OCI-LY1 (cell line): ENCODE results near the gene FNBP1.
"Not testable (repeated sequence)": the region's sequence is repeated elsewhere in the genome, so short reads cannot be mapped to it uniquely, and the experiment has no call there.

Experiments
- H2AFZ ChIP-seq: fragments of 200-600 bp; sonication (generic), shearing (Covaris generic); 2 replicates; pipeline ENCODE4 v1.6.0; 2014; ENCODE audit warnings: antibody characterized with exemption, mild to moderate bottlenecking, low read length
- H3F3A ChIP-seq: fragments of 200-600 bp; sonication (generic), shearing (Covaris generic); 2 replicates; pipeline ENCODE4 v1.6.0; 2014; ENCODE audit warnings: mild to moderate bottlenecking, antibody characterized with exemption, low read length, moderate library complexity; ENCODE audit not compliant: insufficient read depth
- H3K27ac ChIP-seq: fragments of 200-600 bp; sonication (generic); 2 replicates; pipeline ENCODE4 v1.5.1; 2014; ENCODE audit warnings: low read length, mixed run types, mild to moderate bottlenecking, low read depth; ENCODE audit not compliant: poor library complexity, severe bottlenecking
- H3K27me3 ChIP-seq: fragments of 200-600 bp; sonication (generic); 2 replicates; pipeline ENCODE4 v1.6.0; 2014; ENCODE audit warnings: antibody characterized with exemption, mild to moderate bottlenecking, low read length, moderate library complexity; ENCODE audit not compliant: insufficient read depth
- H3K36me3 ChIP-seq: fragments of 200-600 bp; sonication (generic); 2 replicates; pipeline ENCODE4 v1.6.1; 2014; ENCODE audit warnings: mild to moderate bottlenecking, antibody characterized with exemption, low read length, moderate library complexity, mixed read lengths; ENCODE audit not compliant: insufficient read depth
- H3K4me1 ChIP-seq: fragments of 200-600 bp; sonication (generic); 2 replicates; pipeline ENCODE4 v1.5.1; 2014; ENCODE audit warnings: mild to moderate bottlenecking, low read length, moderate library complexity; ENCODE audit not compliant: insufficient read depth, severe bottlenecking
- H3K4me2 ChIP-seq: fragments of 200-600 bp; sonication (generic), shearing (Covaris generic); 2 replicates; pipeline ENCODE4 v1.6.1; 2014; ENCODE audit warnings: low read length
- H3K4me3 ChIP-seq: fragments of 200-600 bp; sonication (generic); 2 replicates; pipeline ENCODE4 v1.5.1; 2014; ENCODE audit warnings: low read length, low read depth, mild to moderate bottlenecking, mixed read lengths; ENCODE audit not compliant: poor library complexity, severe bottlenecking
- H3K79me2 ChIP-seq: fragments of 200-600 bp; shearing (Covaris generic); 2 replicates; pipeline ENCODE4 v1.6.1; 2016; ENCODE audit warnings: mixed run types, low read length, mixed read lengths; ENCODE audit not compliant: insufficient read depth
- H3K9ac ChIP-seq: fragments of 200-600 bp; sonication (generic), shearing (Covaris generic); 2 replicates; pipeline ENCODE4 v1.6.1; 2014; ENCODE audit warnings: mild to moderate bottlenecking, low read length, mixed read lengths
- H3K9me2 ChIP-seq: fragments of 200-600 bp; sonication (generic), shearing (Covaris generic); 2 replicates; pipeline ENCODE4 v1.6.1; 2014; ENCODE audit warnings: low read depth, mild to moderate bottlenecking, low read length, mixed read lengths
- H3K9me3 ChIP-seq: fragments of 200-600 bp; shearing (Covaris generic); 2 replicates; pipeline ENCODE4 v1.6.1; 2014; ENCODE audit warnings: low read length, mixed read lengths
- H4K20me1 ChIP-seq: fragments of 200-600 bp; sonication (generic), shearing (Covaris generic); 2 replicates; pipeline ENCODE4 v1.6.0; 2016; ENCODE audit warnings: mild to moderate bottlenecking, low read length; ENCODE audit not compliant: insufficient read depth
- EZH2 ChIP-seq: fragments of 200-600 bp; sonication (generic), shearing (Covaris generic); IDR thresholded peaks from 2 replicates; pipeline ENCODE4 v1.8.0; 2017; ENCODE audit warnings: borderline replicate concordance, mixed run types, mild to moderate bottlenecking, antibody characterized with exemption, low read length, moderate library complexity, mixed read lengths
- TF ChIP-seq, protein P1 (sequence below): fragments of 200-600 bp; sonication (generic), shearing (Covaris generic); IDR thresholded peaks from 2 replicates; pipeline ENCODE4 v1.5.1; 2017; ENCODE audit warnings: mild to moderate bottlenecking, antibody characterized with exemption, low read length, moderate library complexity, mixed read lengths

The FNBP1 gene

DNA sequence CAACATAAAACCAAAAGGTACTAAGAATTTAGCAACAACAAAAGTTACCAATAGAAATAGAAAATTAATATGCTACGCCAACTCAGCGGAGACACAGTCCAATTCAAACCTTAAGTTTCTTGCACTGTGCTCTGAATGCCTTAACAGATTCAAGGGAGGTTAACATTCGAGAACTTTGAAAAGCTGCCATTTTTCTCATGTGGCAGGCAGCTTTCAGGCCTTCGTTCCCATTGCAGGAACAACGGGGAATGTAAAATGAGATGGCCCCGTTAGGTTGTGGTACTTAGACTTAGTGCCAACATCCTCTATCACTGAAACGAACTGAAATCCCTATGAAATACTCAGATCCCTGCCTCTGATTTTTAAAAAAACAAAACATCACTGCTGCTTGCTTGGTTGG, 22.4 kb downstream of the FNBP1 start:
- H4K20me1 ChIP-seq: no peaks in the 10 kb centered on the region

DNA sequence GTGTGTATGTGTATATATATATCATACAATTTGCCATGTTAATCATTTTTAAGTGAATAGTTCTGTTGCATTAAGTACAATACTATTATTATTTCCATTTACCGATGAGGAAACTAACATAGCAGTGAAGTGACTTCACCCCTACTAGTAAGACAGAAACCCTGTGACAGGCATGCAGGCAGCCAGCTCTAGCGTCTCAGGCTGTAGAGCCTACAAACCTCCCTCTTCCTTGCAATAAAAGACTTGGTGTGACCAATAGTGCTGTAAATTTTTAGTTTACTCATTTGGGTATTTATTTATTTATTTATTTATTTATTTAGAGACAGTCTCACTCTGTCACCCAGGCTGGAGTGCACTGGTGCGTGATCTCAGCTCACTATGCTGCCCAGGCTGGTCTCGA, 24.7 kb downstream of the FNBP1 start:
- H4K20me1 ChIP-seq: no peaks in the 10 kb centered on the region
- no peak overlapping the region for H2AFZ ChIP-seq
- no peaks in the 10 kb centered on the region for H3K9me2 ChIP-seq
- H3K4me3 ChIP-seq: no peak overlapping the region
- H3K27ac ChIP-seq: no peak overlapping the region
- H3K9me3 ChIP-seq: no peaks in the 10 kb centered on the region
- no peaks in the 10 kb centered on the region; the same call in 1 of the 2 replicates for H3K36me3 ChIP-seq
- no peaks in the 10 kb centered on the region; the same call in 1 of the 2 replicates for H3K27me3 ChIP-seq
- no peak overlapping the region for H3K9ac ChIP-seq
- H3K79me2 ChIP-seq: no peaks in the 10 kb centered on the region
- H3K4me2 ChIP-seq: no peak overlapping the region
- no peaks in the 10 kb centered on the region for H3F3A ChIP-seq
- TF ChIP-seq, protein P1, sequence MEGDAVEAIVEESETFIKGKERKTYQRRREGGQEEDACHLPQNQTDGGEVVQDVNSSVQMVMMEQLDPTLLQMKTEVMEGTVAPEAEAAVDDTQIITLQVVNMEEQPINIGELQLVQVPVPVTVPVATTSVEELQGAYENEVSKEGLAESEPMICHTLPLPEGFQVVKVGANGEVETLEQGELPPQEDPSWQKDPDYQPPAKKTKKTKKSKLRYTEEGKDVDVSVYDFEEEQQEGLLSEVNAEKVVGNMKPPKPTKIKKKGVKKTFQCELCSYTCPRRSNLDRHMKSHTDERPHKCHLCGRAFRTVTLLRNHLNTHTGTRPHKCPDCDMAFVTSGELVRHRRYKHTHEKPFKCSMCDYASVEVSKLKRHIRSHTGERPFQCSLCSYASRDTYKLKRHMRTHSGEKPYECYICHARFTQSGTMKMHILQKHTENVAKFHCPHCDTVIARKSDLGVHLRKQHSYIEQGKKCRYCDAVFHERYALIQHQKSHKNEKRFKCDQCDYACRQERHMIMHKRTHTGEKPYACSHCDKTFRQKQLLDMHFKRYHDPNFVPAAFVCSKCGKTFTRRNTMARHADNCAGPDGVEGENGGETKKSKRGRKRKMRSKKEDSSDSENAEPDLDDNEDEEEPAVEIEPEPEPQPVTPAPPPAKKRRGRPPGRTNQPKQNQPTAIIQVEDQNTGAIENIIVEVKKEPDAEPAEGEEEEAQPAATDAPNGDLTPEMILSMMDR: no peak
- no peak for TF ChIP-seq EZH2
- H3K4me1 ChIP-seq: no peaks in the 10 kb centered on the region

More for the DNA sequence above, 22.4 kb downstream of the FNBP1 start:
- Histone ChIP-seq H2AFZ (no peak overlapping the region), H3K79me2 (no peaks in the 10 kb centered on the region), H3K27me3 (no peaks in the 10 kb centered on the region; the same call in 1 of the 2 replicates), H3K9ac (no peak overlapping the region), H3K9me2 (no peaks in the 10 kb centered on the region), H3K4me1 (no peaks in the 10 kb centered on the region), H3K27ac (no peak overlapping the region), H3K36me3 (no peaks in the 10 kb centered on the region; the same call in 1 of the 2 replicates), H3K4me3 (no peak overlapping the region), H3K4me2 (no peak overlapping the region), H3K9me3 (no peaks in the 10 kb centered on the region), H3F3A (no peaks in the 10 kb centered on the region)
- TF ChIP-seq, protein P1: no peak
- no peak for TF ChIP-seq EZH2

DNA sequence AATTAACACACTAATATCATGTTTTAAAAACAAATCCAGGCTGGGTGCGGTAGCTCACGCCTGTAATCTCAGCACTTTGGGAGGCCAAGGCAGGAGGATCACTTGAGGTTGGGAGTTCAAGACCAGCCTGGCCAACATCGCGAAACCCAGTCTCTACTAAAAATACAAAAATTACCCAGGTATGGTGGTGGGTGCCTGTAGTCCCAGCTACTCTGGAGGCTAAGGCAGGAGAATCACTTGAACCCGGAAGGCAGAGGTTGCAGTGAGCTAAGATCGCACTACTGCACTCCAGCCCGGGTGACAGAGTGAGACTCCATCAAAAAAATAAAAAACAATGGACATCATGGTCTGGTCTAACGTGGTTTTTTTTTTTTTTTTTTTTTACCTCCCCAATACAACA, 25.5 kb downstream of the FNBP1 start:
- not testable (repeated sequence) for H3K27me3 ChIP-seq, H3K9me2 ChIP-seq, H3F3A ChIP-seq, H3K79me2 ChIP-seq, H3K9ac ChIP-seq, H2AFZ ChIP-seq, H3K4me3 ChIP-seq, H3K27ac ChIP-seq, H3K4me1 ChIP-seq, H3K36me3 ChIP-seq, H3K9me3 ChIP-seq, H4K20me1 ChIP-seq, H3K4me2 ChIP-seq

DNA sequence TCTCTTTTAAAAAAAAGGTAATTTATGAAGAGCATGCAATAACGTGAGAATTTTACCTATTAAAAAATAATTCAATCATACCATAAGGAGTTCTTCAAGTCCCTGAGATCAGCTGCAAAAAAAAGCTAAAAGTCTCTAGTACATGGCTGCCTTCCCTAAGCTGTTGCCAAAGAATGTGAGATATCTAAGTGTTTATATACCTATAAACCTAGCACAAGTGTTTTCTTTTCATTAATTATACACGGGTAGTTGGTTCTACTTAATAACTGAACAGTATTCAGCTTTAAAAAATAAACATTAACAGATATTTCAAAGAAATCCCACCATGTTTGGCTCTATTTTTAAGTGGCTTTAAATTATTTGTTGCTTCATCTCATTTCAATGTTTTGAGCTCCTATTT, 25.9 kb downstream of the FNBP1 start:
- no peak overlapping the region for H3K27ac ChIP-seq
- H3K27me3 ChIP-seq: no peaks in the 10 kb centered on the region; the same call in 1 of the 2 replicates
- H3K4me1 ChIP-seq: no peaks in the 10 kb centered on the region
- no peaks in the 10 kb centered on the region for H3F3A ChIP-seq
- H4K20me1 ChIP-seq: no peaks in the 10 kb centered on the region
- no peak overlapping the region for H3K9ac ChIP-seq
- no peaks in the 10 kb centered on the region for H3K79me2 ChIP-seq
- no peaks in the 10 kb centered on the region; the same call in 1 of the 2 replicates for H3K36me3 ChIP-seq
- H3K4me3 ChIP-seq: no peak overlapping the region
- H3K9me3 ChIP-seq: no peaks in the 10 kb centered on the region
- no peak overlapping the region for H3K4me2 ChIP-seq
- H3K9me2 ChIP-seq: no peaks in the 10 kb centered on the region
- no peak overlapping the region for H2AFZ ChIP-seq
- TF ChIP-seq, protein P1: no peak
- TF ChIP-seq EZH2: no peak
